Heart left ventricle (tissue), 13 donors: ENCODE data around the gene TMEM170B.

Source experiments
- POLR2A ChIP-seq, 2 donors: fragments of 450-650 bp; IDR thresholded peaks; one replicate each; pipeline ENCODE4 v1.6.1; 2017; ENCODE audit warnings: antibody characterized with exemption in 2 of 2, mild to moderate bottlenecking in 2 of 2, moderate library complexity in 2 of 2
- TF ChIP-seq, protein P1 (sequence below), 12 donors: fragments of 200-600 bp; sonication (generic) in 4 of 12; IDR thresholded peaks; one replicate each; pipeline versions ENCODE4 v1.5.0 to v1.8.0; 2018 to 2022; ENCODE audit warnings: antibody characterized with exemption in 12 of 12, mild to moderate bottlenecking in 5 of 12
- donor health status: ischemic (EF 13 %, LVEDD 7.1; RV severe dilation, severe dysfunction).
- donor health status: DM: no; HTN: yes; CAD: no.
- donor health status: DM: no; HTN: no; CAD: no.
- donor health status: ischemic (EF 25% LVEDD 6.9; RV normal size, moderate dysfunction).
- donor health status: ischemic (EF 25% LVEDD 5.7; RV mildly dilated, moderate dysfunction).
- donor health status: ischemic (EF 35%, LVEDD 5.7; RV mildly dilated, moderate dysfunction).
- donor health status: nonischemic (EF 11% LVEDD 7.7; RV severe dilation, severe dysfunction).
- donor health status: DM: yes; HTN: yes; CAD: no.
- donor health status: PGD.
- donor health status: ischemic (EF 29% LVEDD 5.4; RV normal size, mild dysfunction).
- donor health status: nonischemic (EF 23%, LVEDD 6.1; RV moderate dilation, normal function).

GRCh38 chr6:11556309-11556708 lies 18.8 kb downstream of the TMEM170B start:
- TF ChIP-seq, protein P1, sequence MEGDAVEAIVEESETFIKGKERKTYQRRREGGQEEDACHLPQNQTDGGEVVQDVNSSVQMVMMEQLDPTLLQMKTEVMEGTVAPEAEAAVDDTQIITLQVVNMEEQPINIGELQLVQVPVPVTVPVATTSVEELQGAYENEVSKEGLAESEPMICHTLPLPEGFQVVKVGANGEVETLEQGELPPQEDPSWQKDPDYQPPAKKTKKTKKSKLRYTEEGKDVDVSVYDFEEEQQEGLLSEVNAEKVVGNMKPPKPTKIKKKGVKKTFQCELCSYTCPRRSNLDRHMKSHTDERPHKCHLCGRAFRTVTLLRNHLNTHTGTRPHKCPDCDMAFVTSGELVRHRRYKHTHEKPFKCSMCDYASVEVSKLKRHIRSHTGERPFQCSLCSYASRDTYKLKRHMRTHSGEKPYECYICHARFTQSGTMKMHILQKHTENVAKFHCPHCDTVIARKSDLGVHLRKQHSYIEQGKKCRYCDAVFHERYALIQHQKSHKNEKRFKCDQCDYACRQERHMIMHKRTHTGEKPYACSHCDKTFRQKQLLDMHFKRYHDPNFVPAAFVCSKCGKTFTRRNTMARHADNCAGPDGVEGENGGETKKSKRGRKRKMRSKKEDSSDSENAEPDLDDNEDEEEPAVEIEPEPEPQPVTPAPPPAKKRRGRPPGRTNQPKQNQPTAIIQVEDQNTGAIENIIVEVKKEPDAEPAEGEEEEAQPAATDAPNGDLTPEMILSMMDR (IDR thresholded peaks at IDR 0.05): no peak
- TF ChIP-seq POLR2A (IDR thresholded peaks at IDR 0.05): no peak
